HG02623 (cell line): ENCODE results near the gene RNF215.

ENCODE experiments used
- ATAC-seq: cut with Tn5 transposase; IDR thresholded peaks from one replicate; pipeline ENCODE4 v1.9.1; 2021; ENCODE audit warnings: moderate library complexity; ENCODE audit not compliant: unreplicated experiment

The RNF215 gene

GRCh38 chr22:30334646-30335045, 52.6 kb downstream of the RNF215 start:
- ATAC-seq = no peak

- ATAC-seq = no peak
Measured at GRCh38 chr22:30333707-30334087, 53.5 kb downstream of the RNF215 start.

GRCh38 chr22:30332994-30333706, 54.1 kb downstream of the RNF215 start:
- ATAC-seq = no peak

GRCh38 chr22:30332551-30332950, 54.7 kb downstream of the RNF215 start:
- ATAC-seq = no peak
